ENCODE data around the gene CCT7.

CCT7 gene

DNA sequence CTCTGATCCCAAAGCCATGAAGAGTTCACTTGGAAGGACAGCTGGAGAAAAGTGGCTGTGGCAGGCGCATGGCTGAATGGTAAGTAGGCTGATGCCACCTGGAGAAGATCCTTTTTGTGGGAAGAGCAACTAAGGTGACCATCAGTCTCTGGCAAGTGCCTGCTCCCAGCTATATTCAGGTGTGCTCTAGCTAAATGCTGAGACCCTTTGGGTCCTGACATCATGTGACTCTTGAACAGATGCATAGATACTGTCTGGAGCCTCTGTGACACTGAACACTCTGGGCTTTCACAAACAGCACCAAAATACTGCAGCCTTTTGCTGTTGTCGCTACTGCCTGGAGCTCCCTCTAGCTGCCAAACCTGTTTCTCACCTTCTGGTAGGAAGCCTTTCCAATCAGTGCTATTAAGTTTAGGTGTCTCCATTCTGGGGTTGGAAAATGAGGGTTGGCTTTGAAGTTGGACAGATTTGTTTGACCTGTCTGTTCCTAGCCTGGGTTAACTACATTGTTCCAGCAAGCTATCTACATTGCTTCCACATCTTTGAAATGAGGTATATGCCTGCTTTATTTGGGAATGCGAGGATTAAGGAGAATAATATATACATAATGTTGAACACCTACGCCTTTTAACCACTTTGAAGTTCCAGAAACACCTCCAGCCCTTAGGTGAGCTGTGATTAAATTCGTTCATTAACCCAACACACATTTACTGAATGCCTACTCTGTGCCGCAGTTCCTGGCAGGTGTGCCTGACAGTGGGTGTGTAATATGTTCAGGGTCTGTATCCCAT is 56.1 kb downstream of the CCT7 start:
- Histone ChIP-seq H3K4me3 (ENCODE audit: low read depth, low read length) (no peak overlapping the region), H3K27ac (no peak overlapping the region), H3K27me3 (ENCODE audit: control insufficient read depth, insufficient read depth, low read length) (peaks cover 19% of the 10 kb centered on the region), H3K4me1 (peaks cover under 1% of the 10 kb centered on the region), H3K4me2 (ENCODE audit: low read length) (no peak overlapping the region), H2AFZ (no peak overlapping the region), H3K9ac (no peak overlapping the region), H3K36me3 (ENCODE audit: control insufficient read depth, insufficient read depth, low read length) (no peaks in the 10 kb centered on the region), H3K79me2 (no peaks in the 10 kb centered on the region), H3K9me3 (ENCODE audit: control insufficient read depth, low read length) (no peaks in the 10 kb centered on the region)
- TF ChIP-seq, protein P1, sequence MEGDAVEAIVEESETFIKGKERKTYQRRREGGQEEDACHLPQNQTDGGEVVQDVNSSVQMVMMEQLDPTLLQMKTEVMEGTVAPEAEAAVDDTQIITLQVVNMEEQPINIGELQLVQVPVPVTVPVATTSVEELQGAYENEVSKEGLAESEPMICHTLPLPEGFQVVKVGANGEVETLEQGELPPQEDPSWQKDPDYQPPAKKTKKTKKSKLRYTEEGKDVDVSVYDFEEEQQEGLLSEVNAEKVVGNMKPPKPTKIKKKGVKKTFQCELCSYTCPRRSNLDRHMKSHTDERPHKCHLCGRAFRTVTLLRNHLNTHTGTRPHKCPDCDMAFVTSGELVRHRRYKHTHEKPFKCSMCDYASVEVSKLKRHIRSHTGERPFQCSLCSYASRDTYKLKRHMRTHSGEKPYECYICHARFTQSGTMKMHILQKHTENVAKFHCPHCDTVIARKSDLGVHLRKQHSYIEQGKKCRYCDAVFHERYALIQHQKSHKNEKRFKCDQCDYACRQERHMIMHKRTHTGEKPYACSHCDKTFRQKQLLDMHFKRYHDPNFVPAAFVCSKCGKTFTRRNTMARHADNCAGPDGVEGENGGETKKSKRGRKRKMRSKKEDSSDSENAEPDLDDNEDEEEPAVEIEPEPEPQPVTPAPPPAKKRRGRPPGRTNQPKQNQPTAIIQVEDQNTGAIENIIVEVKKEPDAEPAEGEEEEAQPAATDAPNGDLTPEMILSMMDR (IDR thresholded peaks at IDR 0.05), result peak; percentile 77

DNA sequence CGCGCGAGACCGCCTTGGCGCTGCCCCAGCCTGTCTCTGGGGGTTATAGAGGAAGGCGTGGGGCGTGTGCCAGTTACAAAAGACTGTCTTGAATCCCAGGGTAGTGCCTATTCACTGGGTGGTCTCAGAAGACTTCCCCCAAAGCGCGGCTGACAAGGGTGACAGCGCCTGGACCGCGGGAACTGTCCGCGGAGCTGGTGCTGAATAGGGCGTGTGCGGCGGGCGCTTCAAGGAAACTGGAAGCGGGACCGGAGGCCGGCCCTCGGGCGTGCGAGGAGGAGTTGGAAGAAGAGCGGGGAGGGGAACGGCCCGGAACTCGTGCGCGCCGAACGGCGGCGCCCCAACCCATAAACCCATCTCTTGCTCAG is 57.0 kb downstream of the CCT7 start:
- no peak overlapping the region for H3K27ac ChIP-seq
- peak overlapping the region; percentile 54 for H2AFZ ChIP-seq
- no peaks in the 10 kb centered on the region for H3K4me1 ChIP-seq
- peak overlapping the region; percentile 53 for H3K4me2 ChIP-seq (ENCODE audit: low read length)
- H3K36me3 ChIP-seq (ENCODE audit: control insufficient read depth, insufficient read depth, low read length), result no peaks in the 10 kb centered on the region
- peaks cover 19% of the 10 kb centered on the region for H3K27me3 ChIP-seq (ENCODE audit: control insufficient read depth, insufficient read depth, low read length)
- no peak overlapping the region for H3K4me3 ChIP-seq (ENCODE audit: low read depth, low read length)
- no peaks in the 10 kb centered on the region for H3K9me3 ChIP-seq (ENCODE audit: control insufficient read depth, low read length)
- TF ChIP-seq, protein P1 (IDR thresholded peaks at IDR 0.05), result no peak
- no peaks in the 10 kb centered on the region for H3K79me2 ChIP-seq
- no peak overlapping the region for H3K9ac ChIP-seq

DNA sequence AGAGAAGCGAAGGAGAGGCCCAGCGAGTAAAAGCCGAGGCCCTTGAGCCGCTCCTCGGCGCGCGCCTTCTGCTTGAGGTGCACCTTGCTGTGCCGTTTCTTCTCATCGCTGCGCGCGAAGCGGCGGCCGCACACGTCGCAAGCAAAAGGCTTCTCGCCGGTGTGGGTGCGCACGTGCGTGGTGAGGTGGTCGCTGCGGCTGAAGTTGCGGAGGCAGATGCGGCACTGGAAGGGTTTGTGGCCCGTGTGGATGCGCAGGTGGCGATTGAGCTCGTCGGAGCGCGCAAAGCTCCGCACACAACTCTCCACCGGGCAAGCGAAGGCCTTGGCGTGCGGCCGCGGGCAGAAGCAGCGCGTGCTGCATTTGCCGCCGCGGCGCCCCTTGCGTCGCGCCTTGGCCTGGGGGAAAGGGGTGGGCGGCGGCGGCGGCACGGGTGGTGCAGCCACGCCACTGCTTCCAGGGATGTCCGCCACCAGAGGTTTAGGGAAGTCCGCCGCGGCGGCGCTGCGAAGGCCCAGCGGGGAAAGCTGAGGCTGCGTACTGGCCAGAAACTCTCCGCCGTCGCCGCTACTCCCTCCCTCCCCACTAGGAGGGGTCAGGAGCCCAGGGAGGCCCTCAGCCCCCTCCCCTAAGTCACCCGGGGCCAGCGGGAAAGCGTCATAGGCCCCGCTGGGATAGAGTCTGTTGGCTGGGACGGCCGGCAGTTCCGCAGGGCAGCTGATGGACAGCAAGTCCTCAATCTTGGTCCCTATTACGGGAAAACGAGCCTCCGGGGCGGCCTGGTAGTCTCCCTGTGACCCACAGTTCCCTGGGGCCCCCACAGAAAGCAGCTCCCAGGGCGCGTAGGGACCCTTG is 57.6 kb downstream of the CCT7 start:
- Histone ChIP-seq H3K4me3 (ENCODE audit: low read depth, low read length) (no peak overlapping the region), H3K9me3 (ENCODE audit: control insufficient read depth, low read length) (no peaks in the 10 kb centered on the region), H3K9ac (no peak overlapping the region), H3K4me2 (ENCODE audit: low read length) (peak overlapping the region; percentile 53), H2AFZ (peak overlapping the region; percentile 54), H3K79me2 (no peaks in the 10 kb centered on the region), H3K36me3 (ENCODE audit: control insufficient read depth, insufficient read depth, low read length) (no peaks in the 10 kb centered on the region), H3K4me1 (no peaks in the 10 kb centered on the region), H3K27ac (no peak overlapping the region), H3K27me3 (ENCODE audit: control insufficient read depth, insufficient read depth, low read length) (peaks cover 19% of the 10 kb centered on the region)
- TF ChIP-seq, protein P1 (IDR thresholded peaks at IDR 0.05), result peak; percentile 8

DNA sequence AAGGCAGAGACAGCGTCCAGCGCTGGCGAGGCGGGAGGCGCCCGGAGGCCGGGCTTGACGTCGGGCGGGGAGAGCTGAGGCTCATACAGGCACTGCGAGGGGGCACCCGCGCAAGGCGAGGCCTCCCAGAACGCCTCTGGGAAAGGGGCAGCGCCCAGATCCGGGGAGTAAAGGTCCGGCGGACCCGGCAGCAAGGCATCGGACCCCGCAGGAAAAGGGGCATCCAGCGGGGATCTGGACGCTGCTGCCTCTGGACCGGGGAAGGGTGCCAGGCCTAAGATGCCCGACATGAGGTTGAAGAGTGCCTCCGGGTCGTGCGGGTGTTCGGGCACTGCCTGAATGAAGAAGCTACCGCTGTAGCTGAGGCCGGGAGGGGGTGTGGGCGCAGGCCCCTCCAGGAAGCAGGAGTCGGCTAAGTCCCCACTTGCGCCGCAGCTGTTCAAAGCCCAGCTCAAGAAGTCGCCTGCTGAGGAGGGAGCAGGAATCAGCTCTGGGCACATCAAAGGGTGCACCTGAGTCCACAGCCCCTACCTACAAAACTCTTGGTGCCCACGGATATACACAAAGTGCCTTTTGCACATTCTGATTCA is 58.3 kb downstream of the CCT7 start:
- TF ChIP-seq, protein P1 (IDR thresholded peaks at IDR 0.05), result no peak
- Histone ChIP-seq H3K36me3 (ENCODE audit: control insufficient read depth, insufficient read depth, low read length) (no peaks in the 10 kb centered on the region), H3K4me3 (ENCODE audit: low read depth, low read length) (no peak overlapping the region), H3K27ac (no peak overlapping the region), H3K4me1 (no peaks in the 10 kb centered on the region), H3K4me2 (ENCODE audit: low read length) (no peak overlapping the region), H3K9me3 (ENCODE audit: control insufficient read depth, low read length) (no peaks in the 10 kb centered on the region), H2AFZ (peak overlapping the region; percentile 77), H3K27me3 (ENCODE audit: control insufficient read depth, insufficient read depth, low read length) (peaks cover 19% of the 10 kb centered on the region), H3K9ac (no peak overlapping the region), H3K79me2 (no peaks in the 10 kb centered on the region)

All from parathyroid adenoma (tissue), 2 donors.